ENCODE results near the gene TBC1D8. TPM values are rescaled to one million over a fixed set of nuclear protein-coding genes. Genes with fewer than 3 reads are reported as not detected.

The TBC1D8 gene
- total RNA-seq, 1 donor from 2014 or later, result 25.3 TPM

- DNase-seq (ENCODE audit: low read depth), result no peak
- Histone ChIP-seq H3K27me3 (ENCODE audit: control insufficient read depth, insufficient read depth, low read length) (no peaks in the 10 kb centered on the region), H3K4me3 (ENCODE audit: low read depth, low read length) (peak overlapping the region; percentile 72), H3K36me3 (ENCODE audit: control insufficient read depth, insufficient read depth, low read length) (no peaks in the 10 kb centered on the region)
- TF ChIP-seq CTCF (IDR thresholded peaks at IDR 0.05; ENCODE audit: insufficient read depth, low read length, severe bottlenecking), result no peak
- FAIRE-seq, result no peak
Observed at GRCh38 chr2:101151859-101152271, 683 bp upstream of the TBC1D8 start.

- no peak for DNase-seq (ENCODE audit: low read depth)
- Histone ChIP-seq H3K36me3 (ENCODE audit: control insufficient read depth, insufficient read depth, low read length) (no peaks in the 10 kb centered on the region), H3K4me3 (ENCODE audit: low read depth, low read length) (peak overlapping the region; percentile 72), H3K27me3 (ENCODE audit: control insufficient read depth, insufficient read depth, low read length) (no peaks in the 10 kb centered on the region)
- no peak for FAIRE-seq
- peak; percentile 28 for TF ChIP-seq CTCF (IDR thresholded peaks at IDR 0.05; ENCODE audit: insufficient read depth, low read length, severe bottlenecking)
Observed at GRCh38 chr2:101150306-101151145, 656 bp downstream of the TBC1D8 start.

- DNase-seq (ENCODE audit: low read depth), result peak; percentile 62
- H3K27me3 ChIP-seq (ENCODE audit: control insufficient read depth, insufficient read depth, low read length), result no peaks in the 10 kb centered on the region
- FAIRE-seq, result no peak
- TF ChIP-seq CTCF (IDR thresholded peaks at IDR 0.05; ENCODE audit: insufficient read depth, low read length, severe bottlenecking), result no peak
- H3K4me3 ChIP-seq (ENCODE audit: low read depth, low read length), result peak overlapping the region; percentile 72
- H3K36me3 ChIP-seq (ENCODE audit: control insufficient read depth, insufficient read depth, low read length), result no peaks in the 10 kb centered on the region
Observed at GRCh38 chr2:101149241-101150192, 1.7 kb downstream of the TBC1D8 start.

GRCh38 chr2:101148777-101149176 is 2.4 kb downstream of the TBC1D8 start:
- no peaks in the 10 kb centered on the region for H3K27me3 ChIP-seq (ENCODE audit: control insufficient read depth, insufficient read depth, low read length)
- TF ChIP-seq CTCF (IDR thresholded peaks at IDR 0.05; ENCODE audit: insufficient read depth, low read length, severe bottlenecking), result no peak
- no peak for FAIRE-seq
- H3K36me3 ChIP-seq (ENCODE audit: control insufficient read depth, insufficient read depth, low read length), result no peaks in the 10 kb centered on the region
- H3K4me3 ChIP-seq (ENCODE audit: low read depth, low read length), result no peak overlapping the region
- no peak for DNase-seq (ENCODE audit: low read depth)

GRCh38 chr2:101147971-101148370 is 3.2 kb downstream of the TBC1D8 start:
- no peak for DNase-seq (ENCODE audit: low read depth)
- Histone ChIP-seq H3K36me3 (ENCODE audit: control insufficient read depth, insufficient read depth, low read length) (no peaks in the 10 kb centered on the region), H3K27me3 (ENCODE audit: control insufficient read depth, insufficient read depth, low read length) (no peaks in the 10 kb centered on the region), H3K4me3 (ENCODE audit: low read depth, low read length) (no peak overlapping the region)
- no peak for TF ChIP-seq CTCF (IDR thresholded peaks at IDR 0.05; ENCODE audit: insufficient read depth, low read length, severe bottlenecking)
- no peak for FAIRE-seq

All from bronchial epithelial cell (primary cell).